ENCODE measurements around the gene EIF2B4.

EIF2B4 gene

GRCh38 chr2:27369471-27370025 lies 590 bp downstream of the EIF2B4 start:
- peak overlapping the region; percentile 92 for H3K4me3 ChIP-seq (ENCODE audit: low read depth, low read length)
- no peak for DNase-seq (ENCODE audit: low read depth)
- no peak for TF ChIP-seq CTCF (IDR thresholded peaks at IDR 0.05; ENCODE audit: control insufficient read depth, extremely low read depth, insufficient read depth)

- DNase-seq (ENCODE audit: low read depth): no peak
- no peak for TF ChIP-seq CTCF (IDR thresholded peaks at IDR 0.05; ENCODE audit: control insufficient read depth, extremely low read depth, insufficient read depth)
- no peak overlapping the region for H3K4me3 ChIP-seq (ENCODE audit: low read depth, low read length)
These were observed 6.2 kb downstream of the EIF2B4 start for GRCh38 chr2:27363933-27364332.

GRCh38 chr2:27362678-27363420 lies 7.3 kb downstream of the EIF2B4 start:
- DNase-seq (ENCODE audit: low read depth): no peak
- H3K4me3 ChIP-seq (ENCODE audit: low read depth, low read length): no peak overlapping the region
- TF ChIP-seq CTCF (IDR thresholded peaks at IDR 0.05; ENCODE audit: control insufficient read depth, extremely low read depth, insufficient read depth): no peak

- peak within 1 kb of the TSS; percentile 88 for H3K4me3 ChIP-seq (ENCODE audit: low read depth, low read length)
- TF ChIP-seq CTCF (IDR thresholded peaks at IDR 0.05; ENCODE audit: control insufficient read depth, extremely low read depth, insufficient read depth): no peak
- peak; percentile 94 for DNase-seq (ENCODE audit: low read depth)
These were observed 13.6 kb downstream of the EIF2B4 start, which contains the start of gene GTF3C2 for GRCh38 chr2:27356382-27357181. TSS of gene GTF3C2 (minus strand) at chr2:27356764. CDS start at chr2:27343554, 13,210 bp downstream.

- no peak for TF ChIP-seq CTCF (IDR thresholded peaks at IDR 0.05; ENCODE audit: control insufficient read depth, extremely low read depth, insufficient read depth)
- DNase-seq (ENCODE audit: low read depth): no peak
- H3K4me3 ChIP-seq (ENCODE audit: low read depth, low read length): peak overlapping the region; percentile 88
These were observed 14.1 kb downstream of the EIF2B4 start for GRCh38 chr2:27356056-27356381.

GRCh38 chr2:27354597-27354927 lies 15.6 kb downstream of the EIF2B4 start:
- TF ChIP-seq CTCF (IDR thresholded peaks at IDR 0.05; ENCODE audit: control insufficient read depth, extremely low read depth, insufficient read depth): no peak
- no peak overlapping the region for H3K4me3 ChIP-seq (ENCODE audit: low read depth, low read length)
- no peak for DNase-seq (ENCODE audit: low read depth)
